NCI-H1694 (cell line): ENCODE data around the gene OR56A5.

ENCODE experiments used
- DNase-seq: peaks from one replicate; lab custom pipeline; 2025; lab: John Stamatoyannopoulos, UW

Gene OR56A5

DNA sequence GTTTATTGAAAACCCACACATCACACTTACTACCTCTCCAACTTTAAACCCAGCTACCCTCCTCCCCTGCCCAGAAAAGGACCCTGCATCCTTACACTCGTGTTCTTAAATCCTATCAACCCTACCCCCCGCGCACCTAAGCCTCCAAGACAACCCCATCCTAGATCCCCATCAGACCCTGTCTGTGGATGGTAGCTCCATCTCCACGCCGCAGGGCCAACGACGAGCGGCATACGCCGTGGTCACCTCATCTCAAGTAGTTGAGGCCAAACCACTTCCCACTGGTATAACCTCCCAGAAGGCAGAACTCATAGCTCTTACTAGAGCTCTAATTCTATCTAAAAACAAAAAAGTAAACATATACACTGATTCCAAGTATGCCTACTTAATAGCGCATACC is 35.6 kb downstream of the OR56A5 start:
- DNase-seq = no peak

DNA sequence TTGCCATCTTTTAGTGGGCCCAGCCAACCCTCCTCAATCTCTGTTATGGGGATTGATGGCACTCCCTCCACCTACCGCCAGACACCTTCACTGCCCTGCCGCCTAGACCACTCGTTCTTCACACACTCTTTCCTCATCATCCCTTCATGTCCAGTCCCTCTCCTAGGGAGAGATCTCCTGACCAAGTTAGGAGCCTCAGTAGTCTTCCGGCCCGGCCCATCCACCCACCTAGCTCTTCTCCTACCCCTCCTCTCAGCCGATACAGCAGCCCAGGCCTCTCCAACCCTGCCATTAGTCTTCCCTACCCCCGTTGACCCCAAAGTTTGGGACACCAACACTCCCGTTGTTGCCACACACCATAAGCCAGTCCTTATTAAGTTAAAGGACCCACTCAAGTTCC is 37.2 kb downstream of the OR56A5 start:
- no peak for DNase-seq

DNA sequence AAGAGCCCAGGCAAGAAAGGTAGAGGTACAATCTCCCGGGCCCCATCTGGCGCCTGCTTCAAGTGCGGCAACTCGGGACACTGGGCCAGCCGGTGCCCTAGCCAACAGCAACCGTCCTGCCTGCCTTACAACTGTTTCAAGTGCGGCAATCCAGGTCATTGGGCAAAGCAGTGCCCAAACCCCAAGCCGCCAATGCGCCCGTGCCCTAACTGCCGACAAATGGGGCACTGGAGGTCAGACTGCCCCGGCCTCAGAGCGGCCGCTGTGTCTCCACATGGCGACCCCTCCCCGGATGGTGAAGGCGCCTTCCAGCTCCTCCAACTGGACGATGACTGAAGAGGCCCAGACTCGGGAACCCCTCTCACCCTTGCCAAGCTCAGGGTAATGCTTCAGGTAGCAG is 37.7 kb downstream of the OR56A5 start:
- DNase-seq = no peak

DNA sequence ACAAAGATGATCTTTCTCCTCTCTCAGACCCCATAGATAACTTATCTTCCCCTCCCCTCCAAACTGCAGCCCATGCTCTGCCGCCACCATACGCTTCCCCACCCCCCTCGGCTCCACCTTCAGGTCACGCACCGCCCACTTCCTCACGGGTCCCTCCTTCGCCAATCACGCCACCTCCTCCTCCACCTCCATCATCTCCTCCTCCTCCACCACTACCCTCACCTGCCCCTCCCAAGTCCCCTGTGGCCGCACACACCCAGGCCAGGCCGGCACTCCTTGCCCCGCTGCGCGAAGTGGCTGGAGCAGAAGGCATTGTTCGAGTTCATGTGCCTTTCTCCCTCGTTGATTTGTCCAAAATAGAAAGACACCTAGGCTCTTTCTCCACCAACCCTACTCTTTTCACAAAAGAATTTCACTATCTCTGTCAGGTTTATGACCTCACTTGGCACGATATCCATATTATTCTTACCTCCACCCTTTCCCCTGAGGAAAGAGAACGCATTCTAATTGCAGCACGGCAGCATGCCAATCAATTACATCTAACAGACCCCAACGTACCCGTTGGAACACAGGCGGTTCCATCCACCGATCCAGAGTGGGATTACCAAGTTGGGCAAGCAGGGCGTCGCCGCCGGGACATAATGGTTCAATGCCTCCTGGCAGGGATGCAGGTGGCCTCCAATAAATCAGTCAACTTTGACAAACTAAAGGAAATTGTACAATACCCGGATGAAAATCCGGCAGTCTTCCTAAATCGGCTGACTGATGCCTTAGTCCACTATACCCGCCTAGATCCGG is 38.5 kb downstream of the OR56A5 start:
- no peak for DNase-seq

DNA sequence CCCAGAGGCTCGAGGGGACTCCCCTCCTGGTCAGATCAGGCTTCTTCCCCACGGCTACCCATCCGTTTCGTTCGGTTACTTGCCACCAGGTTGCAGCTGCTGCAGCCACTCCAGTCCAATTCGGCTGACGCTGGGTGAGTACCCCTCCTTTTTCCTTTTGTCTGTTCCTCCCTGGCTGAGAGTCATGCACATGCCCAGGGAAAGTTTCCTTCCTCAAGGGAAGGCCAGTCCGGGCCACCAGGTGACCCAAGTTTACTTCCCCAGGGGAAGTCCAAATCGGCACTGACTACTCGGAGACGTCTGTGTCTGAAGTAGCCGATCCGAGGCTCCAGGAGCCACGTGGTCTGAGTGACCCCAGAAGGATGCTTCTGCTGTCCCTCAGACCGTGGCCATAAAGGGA is 39.5 kb downstream of the OR56A5 start:
- no peak for DNase-seq

DNA sequence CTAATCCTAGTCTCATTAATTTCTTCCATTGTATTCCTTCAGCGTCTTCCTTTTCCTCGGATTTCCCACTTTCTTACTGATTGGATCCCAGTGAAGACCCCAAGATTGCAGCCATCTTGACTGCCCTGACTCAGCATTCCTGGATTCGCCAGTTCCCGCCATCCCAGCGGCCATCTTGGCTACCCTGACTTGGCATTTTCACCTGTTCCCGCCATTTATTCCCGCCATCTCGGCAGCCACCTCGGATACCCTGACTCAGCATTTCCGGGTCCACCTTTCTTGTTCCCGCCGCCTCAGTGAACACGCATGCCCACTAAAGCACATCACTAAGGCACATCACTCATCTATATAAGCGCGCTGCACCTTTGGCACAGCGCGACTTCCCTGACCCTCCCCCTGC is 40.0 kb downstream of the OR56A5 start:
- no peak for DNase-seq

DNA sequence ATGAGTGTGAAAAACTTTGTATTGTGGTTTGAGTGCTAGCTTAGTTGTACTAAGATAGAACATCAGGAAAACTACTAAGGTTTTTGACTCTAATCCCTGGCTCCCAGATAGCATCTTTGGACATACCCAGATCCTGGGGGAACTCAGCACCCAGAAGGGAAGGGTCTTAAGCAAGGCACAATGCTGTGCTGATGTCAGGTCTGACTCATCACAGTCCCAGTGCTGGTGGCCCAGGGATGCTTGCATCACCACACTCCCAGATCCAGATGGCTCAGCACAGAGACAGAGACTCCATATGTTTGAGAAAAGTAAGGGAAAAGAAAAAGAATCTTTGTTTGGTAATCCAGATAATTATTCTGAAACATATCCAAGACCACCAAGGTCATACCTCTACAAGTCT is 44.5 kb downstream of the OR56A5 start:
- DNase-seq = no peak

DNA sequence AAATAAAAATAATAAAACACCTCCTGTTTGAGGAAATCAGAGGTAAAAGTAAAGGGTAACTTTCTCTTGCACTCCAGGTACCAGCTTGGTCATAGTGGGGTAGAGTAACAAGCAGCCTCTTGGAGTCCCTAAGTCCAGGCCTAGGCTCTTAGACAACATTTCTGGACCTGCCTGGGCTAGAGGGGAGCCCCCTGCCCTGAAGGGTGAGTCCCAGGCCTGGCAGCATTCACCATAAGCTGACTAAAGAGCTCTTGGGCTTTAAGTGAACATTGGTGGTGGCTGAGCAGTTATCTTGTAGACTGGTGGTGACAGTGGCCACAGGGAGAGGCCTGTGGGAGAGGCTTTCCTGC is 44.9 kb downstream of the OR56A5 start:
- DNase-seq = no peak

DNA sequence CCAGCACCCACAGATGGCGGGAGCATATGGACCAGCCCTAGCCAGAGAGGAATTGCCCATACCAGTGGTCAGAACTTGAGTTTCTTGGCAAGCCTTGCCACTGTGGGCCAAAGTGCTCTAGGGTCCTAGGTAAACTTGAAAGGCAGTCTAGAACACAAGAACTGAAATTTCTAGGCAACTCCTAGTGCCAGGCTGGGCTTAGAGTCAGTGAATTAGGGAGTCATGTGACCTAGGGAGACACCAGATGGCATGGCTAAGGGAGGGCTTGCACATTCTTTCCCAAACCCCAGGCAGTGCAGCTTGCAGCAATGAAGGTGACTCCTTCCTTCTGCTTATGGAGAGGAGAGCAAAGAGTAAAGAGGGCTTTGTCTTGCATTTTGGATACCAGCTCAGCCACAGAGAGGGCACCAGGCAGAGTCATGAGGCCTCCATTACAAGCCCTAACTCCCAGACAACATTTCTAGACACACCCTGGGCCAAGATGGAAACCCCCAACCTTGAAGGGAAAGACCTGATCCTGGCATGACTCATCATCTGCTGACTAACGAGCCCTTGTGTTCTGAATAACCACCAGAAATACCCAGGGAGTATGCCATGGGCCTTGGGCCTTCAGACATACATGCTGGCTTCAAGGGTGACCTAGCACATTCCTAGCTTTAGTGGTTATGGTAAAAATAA is 45.4 kb downstream of the OR56A5 start:
- no peak for DNase-seq
